GM18517 (cell line): ENCODE data around the gene BIN1.

Experiments used
- ATAC-seq: cut with Tn5 transposase; IDR thresholded peaks from one replicate; pipeline ENCODE4 v1.9.1; 2021; ENCODE audit warnings: mild to moderate bottlenecking, moderate library complexity; ENCODE audit not compliant: unreplicated experiment

Gene BIN1

GRCh38 chr2:127106991-127107621, at the start of gene BIN1:
Gene BIN1 (minus strand): TSS chr2:127107154. CDS start chr2:127106943, 211 bp downstream.
- ATAC-seq, result peak; percentile 91

DNA sequence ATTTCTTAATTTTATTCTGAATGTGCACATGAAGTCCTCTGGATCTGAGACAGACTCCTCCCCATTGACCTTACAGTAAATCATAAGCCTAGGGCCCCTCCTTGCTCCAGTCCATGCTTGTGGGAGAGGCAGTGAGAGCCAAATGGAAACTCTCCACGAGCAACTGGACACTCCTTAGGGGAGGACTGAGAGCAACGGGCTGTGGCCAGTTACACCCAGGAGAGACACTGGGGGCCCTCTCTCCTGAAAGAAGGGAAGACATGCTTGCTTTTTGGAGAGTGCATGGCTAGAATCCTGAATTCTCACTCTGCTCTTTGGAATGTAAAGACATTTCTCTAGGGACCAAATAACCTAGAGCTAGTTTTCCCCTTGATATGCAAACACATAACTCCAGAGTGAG, 49.0 kb upstream of the BIN1 start:
- no peak for ATAC-seq

GRCh38 chr2:127155028-127155581, 48.2 kb upstream of the BIN1 start:
- ATAC-seq, result no peak

- ATAC-seq, result no peak
These were observed 47.4 kb upstream of the BIN1 start for GRCh38 chr2:127154396-127154795.

- no peak for ATAC-seq
These were observed 46.8 kb upstream of the BIN1 start for GRCh38 chr2:127153691-127154158.

DNA sequence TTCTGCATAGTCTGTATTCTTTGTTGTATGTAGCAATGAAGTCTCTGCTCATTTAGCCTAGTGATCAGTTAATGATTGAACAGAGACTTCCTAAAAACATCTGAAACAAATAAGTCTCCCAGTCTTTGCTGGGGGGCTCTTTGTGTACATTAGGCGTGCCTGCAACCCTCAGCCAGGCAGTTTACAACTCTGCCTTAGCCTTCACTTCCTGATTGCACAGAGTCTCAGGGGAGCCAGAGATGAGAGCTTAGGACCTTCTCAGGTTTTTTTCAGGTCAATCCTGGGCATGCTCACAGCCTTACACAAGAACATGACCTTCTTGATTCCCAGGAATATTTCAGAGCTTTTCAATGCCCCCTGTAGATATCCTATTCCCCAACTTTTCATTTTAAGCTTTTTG, 44.0 kb upstream of the BIN1 start:
- no peak for ATAC-seq

DNA sequence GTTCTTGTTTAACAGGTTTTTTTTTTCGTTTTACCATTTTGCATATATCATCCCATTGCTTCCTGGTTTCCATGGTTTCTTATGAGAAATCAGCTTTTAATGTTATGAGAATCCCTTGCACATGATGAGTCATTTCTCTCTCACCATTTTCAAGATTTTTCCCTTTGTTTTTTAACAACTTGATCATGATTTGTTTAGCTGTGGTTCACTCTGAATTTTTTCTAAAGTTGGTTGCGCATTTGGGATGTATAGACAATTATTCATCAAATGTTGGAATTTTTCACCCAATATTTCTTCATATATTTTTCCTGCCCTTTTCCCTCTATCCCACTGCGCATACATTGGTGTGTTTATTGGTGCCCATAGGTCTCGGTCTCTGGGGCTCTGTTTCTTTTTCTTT, 42.4 kb upstream of the BIN1 start:
- ATAC-seq, result no peak

DNA sequence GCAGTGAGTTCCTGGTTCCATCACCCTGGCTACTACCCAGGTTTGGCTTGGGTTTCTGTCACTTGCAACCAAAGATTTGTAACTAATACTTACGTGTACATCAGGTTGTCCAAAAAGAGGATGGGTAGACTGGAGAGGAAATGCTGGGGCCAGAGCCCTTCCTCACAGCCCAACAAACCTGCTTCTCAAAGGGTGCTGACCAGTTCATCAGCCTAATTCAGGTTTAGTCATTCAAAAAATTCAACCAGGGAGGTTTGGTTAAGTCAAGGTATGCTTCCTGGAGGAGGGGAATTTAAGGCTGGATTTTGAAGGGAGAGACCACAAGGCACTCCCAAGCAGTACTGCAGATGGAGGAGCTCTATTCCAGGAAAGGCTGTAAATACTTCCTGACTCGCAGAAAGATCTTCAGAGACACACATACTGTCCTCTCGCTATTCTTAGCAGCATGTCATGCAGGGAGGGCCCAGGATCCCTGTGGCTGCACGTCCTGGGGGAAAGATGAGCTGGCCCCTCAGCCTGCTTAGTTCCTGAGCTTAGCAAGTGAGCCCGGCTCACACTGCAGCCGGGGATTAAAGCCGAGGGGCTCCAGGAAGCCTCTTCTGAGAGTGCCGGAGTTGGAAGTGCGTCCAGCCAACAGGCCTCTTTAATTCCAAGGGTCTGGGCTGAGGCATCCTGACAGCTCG, 40.0 kb upstream of the BIN1 start:
- ATAC-seq, result no peak

DNA sequence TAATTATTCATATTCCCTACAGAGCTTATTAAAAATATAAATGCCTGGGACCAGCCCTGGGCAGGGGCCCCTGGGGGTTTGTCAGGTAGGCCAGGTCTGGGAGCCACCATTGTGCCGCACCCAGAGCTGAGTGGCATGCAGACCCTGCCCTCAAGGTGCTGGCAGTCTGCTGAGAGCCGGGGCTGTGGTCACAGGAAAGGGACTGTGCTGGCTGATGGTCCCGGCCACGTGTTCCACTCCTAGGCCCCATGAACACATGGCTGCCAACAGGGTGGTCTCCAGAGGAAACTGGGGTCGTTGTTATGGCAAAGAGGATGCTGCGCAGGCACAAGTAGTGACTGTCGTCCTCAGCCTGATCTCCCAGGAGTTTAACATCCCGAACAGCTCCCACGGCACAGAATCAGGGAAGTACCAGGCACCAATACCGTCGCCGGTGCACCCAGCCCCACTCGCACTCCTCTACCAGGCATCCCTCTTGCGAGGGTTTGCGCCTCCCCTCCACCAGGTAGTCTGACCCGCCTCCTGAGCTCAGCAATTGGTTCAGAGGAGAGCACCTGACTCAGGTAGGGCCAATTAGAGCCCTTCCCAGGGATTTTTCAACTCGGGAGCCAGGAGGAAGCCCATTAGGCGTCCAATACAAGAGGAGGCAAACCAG, 39.2 kb upstream of the BIN1 start:
- ATAC-seq, result no peak

GRCh38 chr2:127145280-127145895, 38.4 kb upstream of the BIN1 start:
- ATAC-seq, result no peak

- no peak for ATAC-seq
These were observed 37.2 kb upstream of the BIN1 start for GRCh38 chr2:127143841-127144782.

GRCh38 chr2:127142663-127143630, 36.0 kb upstream of the BIN1 start:
- no peak for ATAC-seq

- ATAC-seq, result no peak
These were observed 33.6 kb upstream of the BIN1 start for GRCh38 chr2:127140538-127140937.

DNA sequence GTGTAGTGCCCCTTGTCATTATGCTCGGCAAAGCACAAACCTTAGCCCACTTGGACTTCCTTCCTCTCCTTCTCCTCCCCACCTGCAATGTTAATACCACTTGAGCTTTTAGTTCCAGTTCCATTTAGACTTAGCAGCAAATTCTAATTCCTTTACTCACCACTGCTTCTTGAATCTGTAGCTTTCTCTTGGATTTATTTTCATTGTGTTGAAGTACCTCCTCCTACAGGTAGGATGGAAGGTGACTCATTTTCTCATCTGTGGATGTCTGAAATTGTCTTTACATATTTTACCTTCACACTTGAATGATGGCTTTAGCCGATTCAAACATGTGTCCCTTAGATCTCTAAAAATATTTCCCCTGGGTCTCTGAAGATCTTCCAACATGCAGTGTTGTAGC, 32.8 kb upstream of the BIN1 start:
- ATAC-seq, result no peak

DNA sequence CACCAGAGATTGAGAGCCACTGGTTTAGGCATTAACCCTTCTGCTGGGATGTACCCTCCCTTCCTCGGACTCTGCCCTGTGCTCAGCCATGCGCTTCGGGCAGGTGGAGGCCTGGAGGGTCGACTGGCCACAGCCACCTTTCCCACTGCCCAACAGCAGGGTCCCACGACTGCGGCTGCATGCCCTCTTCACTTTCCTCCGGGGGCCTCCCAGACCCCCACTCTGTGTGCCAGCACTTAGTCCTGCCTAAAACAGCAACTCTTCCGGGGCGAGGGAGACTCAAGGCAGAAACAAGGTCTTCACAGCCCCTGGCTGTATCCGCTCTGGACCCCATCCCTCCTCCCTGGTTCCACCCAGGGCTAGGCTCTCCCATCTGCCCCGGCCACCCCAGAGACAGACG, 31.3 kb upstream of the BIN1 start:
- no peak for ATAC-seq

GRCh38 chr2:127137741-127138140, 30.8 kb upstream of the BIN1 start:
- no peak for ATAC-seq

DNA sequence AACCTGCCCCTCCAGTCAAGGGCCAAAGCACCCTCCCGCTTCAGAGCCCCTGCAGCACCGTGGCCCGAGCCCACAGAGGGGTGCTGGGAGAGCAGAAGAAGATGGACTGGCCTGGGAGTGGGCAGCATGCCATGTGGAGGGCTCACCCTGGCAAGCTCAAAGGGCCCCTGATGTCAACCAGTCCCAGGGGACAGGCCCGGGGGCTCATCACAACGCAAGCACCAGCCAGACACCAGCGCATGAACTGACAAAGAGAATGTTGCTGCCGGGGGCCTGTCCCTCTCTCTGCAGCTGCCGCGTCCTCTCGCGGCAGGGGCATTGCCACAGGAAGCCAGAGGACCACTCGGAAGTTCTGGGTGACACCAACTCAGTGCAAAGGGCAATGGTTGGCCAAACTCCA, 30.3 kb upstream of the BIN1 start:
- ATAC-seq, result no peak

- ATAC-seq, result no peak
These were observed 28.2 kb upstream of the BIN1 start for GRCh38 chr2:127134833-127135830.
